Cardiac muscle cell (in vitro differentiated cells and primary cell): ENCODE results near the gene C10orf105. TPM values are rescaled to one million over a fixed set of nuclear protein-coding genes. Genes with fewer than 3 reads are reported as not detected.

Experiments
- DNase-seq, 2 donors: peaks; one replicate each; pipeline versions ENCODE4 v3.0.0 to v3.0.0-alpha.2; 2010 to 2017; ENCODE audit warnings: low read depth in 1 of 2, low spot score in 1 of 2
- H3K27ac ChIP-seq: fragments of 200-600 bp; sonication (generic); 2 replicates; pipeline ENCODE4 v1.5.1; 2016
- H3K27me3 ChIP-seq: fragments of 200-600 bp; sonication (generic); 2 replicates; pipeline ENCODE4 v1.6.0; 2016; ENCODE audit warnings: control low read depth
- H3K36me3 ChIP-seq: fragments of 200-600 bp; sonication (generic); 2 replicates; pipeline ENCODE4 v1.5.1; 2016; ENCODE audit warnings: control low read depth
- H3K4me1 ChIP-seq: fragments of 200-600 bp; sonication (generic); 2 replicates; pipeline ENCODE4 v1.8.1; 2017; ENCODE audit warnings: low read depth, mild to moderate bottlenecking, mixed run types
- H3K4me3 ChIP-seq: fragments of 200-600 bp; sonication (generic); 2 replicates; pipeline ENCODE4 v1.5.1; 2016; ENCODE audit warnings: mild to moderate bottlenecking
- H3K9me3 ChIP-seq: fragments of 200-600 bp; sonication (generic); 2 replicates; pipeline ENCODE4 v1.5.1; 2017; ENCODE audit warnings: low read depth, mild to moderate bottlenecking, control low read depth
- CTCF ChIP-seq: IDR thresholded peaks from 2 replicates; pipeline ENCODE4 v1.5.1; 2012; ENCODE audit warnings: low read depth, mild to moderate bottlenecking, low read length
- polyA plus RNA-seq: library from polyadenylated mRNA; unstranded; fragments of >200 nt; fragmentation: Nextera tagmentation; extraction: Ambion mirVana; gene quantifications from 2 replicates; pipeline ENCODE4 v1.2.1, GENCODE V29; 2016
- total RNA-seq: library from RNA; depleted of rRNA; stranded (reverse); fragments of >200 nt; gene quantifications from 2 replicates; pipeline ENCODE4 v1.2.3, GENCODE V29; 2016

C10orf105 gene
- total and polyA plus RNA-seq, 2 experiments from 2014 or later, result 0.03 TPM; not detected in 1

DNA sequence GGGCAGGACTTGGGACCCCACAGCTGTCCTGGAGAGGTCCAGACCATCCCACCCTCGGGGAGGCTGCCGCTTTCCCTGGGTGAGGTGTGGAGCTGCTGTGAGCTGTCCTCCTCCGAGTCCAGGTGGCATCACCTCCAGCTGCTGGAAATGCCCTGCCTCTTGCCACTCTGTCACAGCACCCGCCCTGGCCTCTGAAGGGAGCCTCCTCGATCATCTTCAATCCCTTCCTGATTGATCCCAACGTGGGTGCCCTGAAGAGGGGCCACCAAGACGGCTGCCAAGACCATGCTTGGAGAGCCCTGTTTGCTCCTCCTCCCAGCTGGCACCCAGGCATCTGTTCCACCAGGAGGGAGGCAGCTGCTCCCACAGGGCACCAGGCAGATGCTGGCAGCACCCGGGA lies 4.6 kb downstream of the C10orf105 start:
- H3K4me1 ChIP-seq, result peaks cover 7% of the 10 kb centered on the region
- no peaks in the 10 kb centered on the region for H3K36me3 ChIP-seq
- no peak overlapping the region for H3K27ac ChIP-seq
- no peak for DNase-seq
- TF ChIP-seq CTCF, result no peak
- no peaks in the 10 kb centered on the region for H3K27me3 ChIP-seq
- no peak overlapping the region for H3K4me3 ChIP-seq
- H3K9me3 ChIP-seq, result no peaks in the 10 kb centered on the region

DNA sequence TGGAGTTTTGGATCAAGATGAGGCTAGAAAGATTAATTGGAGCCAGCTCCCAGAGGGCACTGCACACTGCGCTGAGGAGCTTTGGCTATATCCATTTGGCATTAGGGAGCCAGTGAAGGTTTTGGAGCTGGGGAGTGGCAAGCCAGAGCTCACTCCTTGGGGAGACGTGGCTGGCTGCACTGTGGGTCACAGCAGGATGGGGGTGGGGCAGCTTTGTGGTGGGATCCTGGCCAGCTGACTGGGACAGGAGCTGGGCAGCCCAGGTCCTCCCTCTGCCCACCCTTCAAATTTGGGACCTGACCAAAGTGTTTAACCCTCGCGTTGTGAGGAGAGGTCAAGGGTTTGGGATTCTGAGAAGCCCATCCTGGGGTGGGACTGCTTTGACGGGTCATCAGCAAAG lies 5.0 kb downstream of the C10orf105 start:
- Histone ChIP-seq H3K27ac (no peak overlapping the region), H3K9me3 (no peaks in the 10 kb centered on the region), H3K27me3 (no peaks in the 10 kb centered on the region), H3K4me1 (peaks cover 4% of the 10 kb centered on the region), H3K36me3 (no peaks in the 10 kb centered on the region), H3K4me3 (no peak overlapping the region)
- no peak for TF ChIP-seq CTCF
- no peak for DNase-seq

DNA sequence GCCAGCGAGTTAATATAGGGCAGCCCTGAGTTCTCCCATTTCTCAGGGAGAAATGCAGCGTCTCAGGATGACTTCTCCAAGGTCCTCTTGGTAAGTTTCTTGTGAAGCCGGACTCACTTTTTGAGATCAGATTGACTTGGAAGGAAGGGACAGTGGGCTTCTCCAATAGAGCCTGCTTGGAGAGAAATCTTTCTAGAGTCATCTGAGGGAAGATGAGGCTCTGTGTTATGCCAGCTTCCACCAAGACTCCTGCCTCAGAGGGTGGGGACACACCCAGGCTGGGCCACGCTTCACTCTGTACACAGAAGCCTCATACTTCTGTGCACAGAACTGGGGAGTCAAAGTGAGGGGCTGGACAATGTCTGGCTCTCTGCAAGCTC lies 5.6 kb downstream of the C10orf105 start:
- TF ChIP-seq CTCF, result no peak

GRCh38 chr10:71713135-71714030 lies 6.2 kb downstream of the C10orf105 start:
- Histone ChIP-seq H3K27ac (no peak overlapping the region), H3K9me3 (no peaks in the 10 kb centered on the region), H3K36me3 (no peaks in the 10 kb centered on the region), H3K4me1 (peaks cover 4% of the 10 kb centered on the region), H3K27me3 (no peaks in the 10 kb centered on the region), H3K4me3 (no peak overlapping the region)
- DNase-seq, result peak in 1 of 2 donors; percentile 97
- TF ChIP-seq CTCF, result peak; percentile 46

More for the DNA sequence above, 5.6 kb downstream of the C10orf105 start:
- DNase-seq, result no peak
- Histone ChIP-seq H3K9me3 (no peaks in the 10 kb centered on the region), H3K4me3 (no peak overlapping the region), H3K27ac (no peak overlapping the region), H3K27me3 (no peaks in the 10 kb centered on the region), H3K4me1 (peaks cover 4% of the 10 kb centered on the region), H3K36me3 (no peaks in the 10 kb centered on the region)

GRCh38 chr10:71712572-71713134 lies 6.9 kb downstream of the C10orf105 start:
- TF ChIP-seq CTCF, result no peak
- Histone ChIP-seq H3K9me3 (no peaks in the 10 kb centered on the region), H3K36me3 (no peaks in the 10 kb centered on the region), H3K4me3 (no peak overlapping the region), H3K4me1 (peaks cover 4% of the 10 kb centered on the region), H3K27me3 (no peaks in the 10 kb centered on the region), H3K27ac (no peak overlapping the region)
- DNase-seq, result no peak
